NCI-H524 treated with DMSO at 0.1 percent for 48 hours (cell line): ENCODE results near the gene MIEF1.

Experiments used
- DNase-seq: peaks from one replicate; lab custom pipeline; 2025; lab: John Stamatoyannopoulos, UW

MIEF1 gene

GRCh38 chr22:39470451-39471291, 31.4 kb upstream of the MIEF1 start:
- DNase-seq, result no peak

- DNase-seq, result no peak
Measured at GRCh38 chr22:39471381-39472141, 30.5 kb upstream of the MIEF1 start.

GRCh38 chr22:39472570-39473556, 29.2 kb upstream of the MIEF1 start:
- no peak for DNase-seq

GRCh38 chr22:39473851-39474250, 28.2 kb upstream of the MIEF1 start:
- no peak for DNase-seq

- DNase-seq, result no peak
Measured at GRCh38 chr22:39474351-39475111, 27.6 kb upstream of the MIEF1 start.

- DNase-seq, result no peak
Measured at GRCh38 chr22:39475337-39475736, 26.8 kb upstream of the MIEF1 start.

- DNase-seq, result no peak
Measured at GRCh38 chr22:39475902-39476301, 26.2 kb upstream of the MIEF1 start.

- DNase-seq, result no peak
Measured at GRCh38 chr22:39476664-39477063, 25.4 kb upstream of the MIEF1 start.

- no peak for DNase-seq
Measured at GRCh38 chr22:39477542-39477941, 24.5 kb upstream of the MIEF1 start.

GRCh38 chr22:39478441-39478850, 23.6 kb upstream of the MIEF1 start:
- DNase-seq, result no peak

GRCh38 chr22:39479254-39479653, 22.8 kb upstream of the MIEF1 start:
- no peak for DNase-seq

- no peak for DNase-seq
Measured at GRCh38 chr22:39480557-39480956, 21.5 kb upstream of the MIEF1 start.

GRCh38 chr22:39481054-39481453, 21.0 kb upstream of the MIEF1 start:
- DNase-seq, result no peak

GRCh38 chr22:39481595-39481994, 20.5 kb upstream of the MIEF1 start:
- no peak for DNase-seq

- no peak for DNase-seq
Measured at GRCh38 chr22:39482768-39483167, 19.3 kb upstream of the MIEF1 start.

- no peak for DNase-seq
Measured at GRCh38 chr22:39486951-39487825, 14.9 kb upstream of the MIEF1 start.

GRCh38 chr22:39487826-39488520, 14.1 kb upstream of the MIEF1 start:
- no peak for DNase-seq

GRCh38 chr22:39488563-39489083, 13.5 kb upstream of the MIEF1 start:
- DNase-seq, result no peak
